SU-DHL-6 (cell line): ENCODE measurements around the gene SNTB2.

Experiments used
- EZH2phosphoT487 ChIP-seq: fragments of 200-600 bp; sonication (generic), shearing (Covaris generic); conservative IDR thresholded peaks from 2 replicates; pipeline ENCODE4 v1.6.1; 2018; ENCODE audit warnings: mild to moderate bottlenecking, antibody characterized with exemption, low read length, moderate library complexity, mixed read lengths
- TF ChIP-seq, protein P1 (sequence below): fragments of 200-600 bp; sonication (generic); IDR thresholded peaks from one replicate; pipeline ENCODE4 v1.5.1; 2017; ENCODE audit warnings: antibody characterized with exemption, mild to moderate bottlenecking, low read length, moderate library complexity; ENCODE audit not compliant: insufficient read depth, poor library complexity, severe bottlenecking

DNA sequence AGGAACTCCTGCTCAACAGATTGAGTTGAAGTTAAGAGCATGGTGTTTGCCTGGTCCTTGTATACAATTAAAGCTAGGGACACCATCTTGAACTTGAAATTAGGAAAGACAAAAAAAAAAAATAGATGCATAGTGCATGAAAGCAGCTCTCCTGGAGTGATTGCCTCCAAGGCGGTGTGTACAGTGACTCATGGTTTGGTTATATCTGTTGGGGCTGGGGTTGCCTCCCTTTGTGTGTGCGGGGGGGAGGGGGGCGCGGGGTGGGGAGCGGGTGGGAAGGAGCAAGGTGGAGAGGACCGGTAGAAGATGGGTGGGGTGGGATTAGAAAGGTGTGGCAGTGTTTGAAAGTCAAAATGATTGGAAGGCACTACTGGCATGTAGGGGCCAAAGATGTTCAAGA lies 161.3 kb downstream of the SNTB2 start:
- TF ChIP-seq, protein P1, sequence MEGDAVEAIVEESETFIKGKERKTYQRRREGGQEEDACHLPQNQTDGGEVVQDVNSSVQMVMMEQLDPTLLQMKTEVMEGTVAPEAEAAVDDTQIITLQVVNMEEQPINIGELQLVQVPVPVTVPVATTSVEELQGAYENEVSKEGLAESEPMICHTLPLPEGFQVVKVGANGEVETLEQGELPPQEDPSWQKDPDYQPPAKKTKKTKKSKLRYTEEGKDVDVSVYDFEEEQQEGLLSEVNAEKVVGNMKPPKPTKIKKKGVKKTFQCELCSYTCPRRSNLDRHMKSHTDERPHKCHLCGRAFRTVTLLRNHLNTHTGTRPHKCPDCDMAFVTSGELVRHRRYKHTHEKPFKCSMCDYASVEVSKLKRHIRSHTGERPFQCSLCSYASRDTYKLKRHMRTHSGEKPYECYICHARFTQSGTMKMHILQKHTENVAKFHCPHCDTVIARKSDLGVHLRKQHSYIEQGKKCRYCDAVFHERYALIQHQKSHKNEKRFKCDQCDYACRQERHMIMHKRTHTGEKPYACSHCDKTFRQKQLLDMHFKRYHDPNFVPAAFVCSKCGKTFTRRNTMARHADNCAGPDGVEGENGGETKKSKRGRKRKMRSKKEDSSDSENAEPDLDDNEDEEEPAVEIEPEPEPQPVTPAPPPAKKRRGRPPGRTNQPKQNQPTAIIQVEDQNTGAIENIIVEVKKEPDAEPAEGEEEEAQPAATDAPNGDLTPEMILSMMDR, result no peak
- no peak for TF ChIP-seq EZH2phosphoT487
